HepG2 (cell line): ENCODE results near the gene SLC20A1.
"Not testable (repeated sequence)": the region's sequence is repeated elsewhere in the genome, so short reads cannot be mapped to it uniquely, and the experiment has no call there.

Source experiments
- BRD4 ChIP-seq: sonication (generic); formaldehyde crosslinking; IDR thresholded peaks from 2 replicates; pipeline ENCODE4 v1.4.0; 2020; ENCODE audit warnings: missing genetic modification reagents
- MEIS1 ChIP-seq: sonication (generic); formaldehyde crosslinking; IDR thresholded peaks from 2 replicates; pipeline ENCODE4 v1.9.0; 2021; ENCODE audit warnings: mild to moderate bottlenecking, missing genetic modification reagents, moderate library complexity, borderline replicate concordance
- TAF15 ChIP-seq: fragments of 200-400 bp; formaldehyde crosslinking; IDR thresholded peaks from one replicate; pipeline ENCODE4 v1.6.1; 2018; ENCODE audit warnings: mild to moderate bottlenecking, low read depth, low read length; ENCODE audit not compliant: poor library complexity, severe bottlenecking
- ZNF225 ChIP-seq: sonication (generic); formaldehyde crosslinking; IDR thresholded peaks from 2 replicates; pipeline ENCODE4 v1.4.0; 2020; ENCODE audit warnings: mild to moderate bottlenecking, missing genetic modification reagents
- ZNF558 ChIP-seq: sonication (generic); formaldehyde crosslinking; IDR thresholded peaks from 2 replicates; pipeline ENCODE4 v1.9.0; 2022; ENCODE audit warnings: mild to moderate bottlenecking, missing genetic modification reagents, borderline replicate concordance
- ZNF607 ChIP-seq: sonication (generic); formaldehyde crosslinking; IDR thresholded peaks from 2 replicates; pipeline ENCODE4 v1.5.1; 2020; ENCODE audit warnings: missing genetic modification reagents, mild to moderate bottlenecking, borderline replicate concordance
- ZSCAN20 ChIP-seq: sonication (generic); formaldehyde crosslinking; IDR thresholded peaks from 2 replicates; pipeline ENCODE4 v1.4.0; 2020; ENCODE audit warnings: missing genetic modification reagents, mild to moderate bottlenecking, borderline replicate concordance
- TF ChIP-seq, protein P1 (sequence below): sonication (generic); formaldehyde crosslinking; IDR thresholded peaks from 2 replicates; pipeline ENCODE4 v1.5.0; 2020; ENCODE audit warnings: mild to moderate bottlenecking, missing genetic modification reagents, moderate library complexity

DNA sequence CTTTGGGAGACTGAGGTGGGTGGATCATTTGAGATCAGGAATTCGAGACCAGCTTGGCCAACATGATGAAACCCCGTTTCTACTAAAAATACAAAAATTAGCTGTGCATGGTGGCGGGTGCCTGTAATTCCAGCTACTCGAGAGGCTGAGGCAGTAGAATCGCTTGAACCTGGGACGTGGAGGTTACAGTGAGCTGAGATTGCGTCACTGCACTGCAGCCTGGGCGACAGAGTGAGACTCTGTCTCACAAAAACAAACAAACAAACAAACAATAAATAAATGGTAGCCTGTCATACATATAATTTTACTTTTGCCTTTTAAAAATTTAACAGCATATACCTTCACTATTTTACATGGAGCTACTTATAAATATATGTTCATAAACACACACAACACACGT, 61.2 kb downstream of the SLC20A1 start:
- TF ChIP-seq ZNF225 (CRISPR knock-in tag); ZNF558 (CRISPR knock-in tag); ZNF607; BRD4 (CRISPR knock-in tag); TAF15; ZSCAN20 (CRISPR knock-in tag); MEIS1 (CRISPR knock-in tag): not testable (repeated sequence)
- TF ChIP-seq, protein P1, sequence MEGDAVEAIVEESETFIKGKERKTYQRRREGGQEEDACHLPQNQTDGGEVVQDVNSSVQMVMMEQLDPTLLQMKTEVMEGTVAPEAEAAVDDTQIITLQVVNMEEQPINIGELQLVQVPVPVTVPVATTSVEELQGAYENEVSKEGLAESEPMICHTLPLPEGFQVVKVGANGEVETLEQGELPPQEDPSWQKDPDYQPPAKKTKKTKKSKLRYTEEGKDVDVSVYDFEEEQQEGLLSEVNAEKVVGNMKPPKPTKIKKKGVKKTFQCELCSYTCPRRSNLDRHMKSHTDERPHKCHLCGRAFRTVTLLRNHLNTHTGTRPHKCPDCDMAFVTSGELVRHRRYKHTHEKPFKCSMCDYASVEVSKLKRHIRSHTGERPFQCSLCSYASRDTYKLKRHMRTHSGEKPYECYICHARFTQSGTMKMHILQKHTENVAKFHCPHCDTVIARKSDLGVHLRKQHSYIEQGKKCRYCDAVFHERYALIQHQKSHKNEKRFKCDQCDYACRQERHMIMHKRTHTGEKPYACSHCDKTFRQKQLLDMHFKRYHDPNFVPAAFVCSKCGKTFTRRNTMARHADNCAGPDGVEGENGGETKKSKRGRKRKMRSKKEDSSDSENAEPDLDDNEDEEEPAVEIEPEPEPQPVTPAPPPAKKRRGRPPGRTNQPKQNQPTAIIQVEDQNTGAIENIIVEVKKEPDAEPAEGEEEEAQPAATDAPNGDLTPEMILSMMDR (CRISPR knock-in tag) = not testable (repeated sequence)
